ACC112 (cell line): ENCODE measurements around the gene AP3D1.

Experiments
- H2AFZ ChIP-seq: fragments of 200-600 bp; sonication (generic); one replicate; pipeline ENCODE4 v1.6.0; 2017; ENCODE audit warnings: antibody characterized with exemption, low read length; ENCODE audit not compliant: unreplicated experiment
- H3K27ac ChIP-seq: fragments of 200-600 bp; sonication (generic); 2 replicates; pipeline ENCODE4 v1.5.1; 2014; ENCODE audit warnings: low read depth, mild to moderate bottlenecking, antibody characterized with exemption, low read length, moderate library complexity
- H3K27me3 ChIP-seq: fragments of 200-600 bp; sonication (generic); 2 replicates; pipeline ENCODE4 v1.6.1; 2014; ENCODE audit warnings: mild to moderate bottlenecking, antibody characterized with exemption, low read length, moderate library complexity, mixed read lengths; ENCODE audit not compliant: insufficient read depth
- H3K36me3 ChIP-seq: fragments of 200-600 bp; sonication (generic); 2 replicates; pipeline ENCODE4 v1.6.1; 2016; ENCODE audit warnings: mild to moderate bottlenecking, antibody characterized with exemption, low read length, moderate library complexity, mixed read lengths; ENCODE audit not compliant: insufficient read depth
- H3K4me1 ChIP-seq: fragments of 200-600 bp; sonication (generic); one replicate; pipeline ENCODE4 v1.6.1; 2016; ENCODE audit warnings: low read length, mixed read lengths; ENCODE audit not compliant: insufficient read depth, unreplicated experiment, control insufficient read depth
- H3K4me3 ChIP-seq: fragments of 200-600 bp; sonication (generic); 2 replicates; pipeline ENCODE4 v1.5.1; 2014; ENCODE audit warnings: mild to moderate bottlenecking, low read depth, low read length
- H3K79me2 ChIP-seq: fragments of 200-600 bp; sonication (generic); one replicate; pipeline ENCODE4 v1.6.0; 2016; ENCODE audit warnings: low read length; ENCODE audit not compliant: control insufficient read depth, unreplicated experiment, insufficient read depth

Gene AP3D1

DNA sequence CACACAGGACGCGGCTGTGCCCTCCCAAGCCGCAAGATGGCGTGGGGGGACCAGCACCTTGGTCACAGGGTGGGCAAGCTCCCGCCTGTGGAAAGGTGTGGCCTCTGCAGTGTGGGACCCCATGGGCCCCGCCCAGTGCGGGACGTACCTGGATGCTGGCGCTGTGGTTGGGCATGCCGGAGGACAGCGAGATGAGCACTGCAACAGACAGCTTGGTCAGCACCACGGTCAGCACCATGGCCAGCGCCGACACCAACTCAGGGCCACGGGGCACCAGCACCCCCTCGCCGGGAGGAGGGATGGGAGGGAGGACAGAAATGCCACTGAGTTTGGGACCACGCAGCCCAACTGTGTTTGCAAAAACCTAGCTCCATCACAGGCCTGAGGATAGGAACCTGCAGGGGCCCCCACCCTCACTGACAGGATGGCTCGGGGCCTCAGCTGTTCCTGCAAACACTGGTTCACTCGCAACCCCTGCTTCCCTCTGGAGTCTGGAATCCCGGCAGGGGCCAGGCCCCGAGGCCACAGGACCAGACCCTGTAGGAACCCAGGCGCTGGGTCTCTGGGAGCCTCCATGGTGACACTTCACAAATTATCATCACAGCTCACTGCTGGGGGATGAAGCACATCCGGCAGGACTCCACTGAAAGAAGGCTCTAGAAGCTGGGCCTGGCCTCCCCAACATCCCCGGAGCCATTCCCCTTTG lies 27.5 kb downstream of the AP3D1 start:
- H3K27me3 ChIP-seq: no peaks in the 10 kb centered on the region
- peaks cover 3% of the 10 kb centered on the region for H3K79me2 ChIP-seq
- H3K27ac ChIP-seq: no peak overlapping the region
- no peak overlapping the region for H2AFZ ChIP-seq
- no peaks in the 10 kb centered on the region for H3K4me1 ChIP-seq
- no peak overlapping the region for H3K4me3 ChIP-seq
- H3K36me3 ChIP-seq: peaks cover 3% of the 10 kb centered on the region; the same call in 1 of the 2 replicates

DNA sequence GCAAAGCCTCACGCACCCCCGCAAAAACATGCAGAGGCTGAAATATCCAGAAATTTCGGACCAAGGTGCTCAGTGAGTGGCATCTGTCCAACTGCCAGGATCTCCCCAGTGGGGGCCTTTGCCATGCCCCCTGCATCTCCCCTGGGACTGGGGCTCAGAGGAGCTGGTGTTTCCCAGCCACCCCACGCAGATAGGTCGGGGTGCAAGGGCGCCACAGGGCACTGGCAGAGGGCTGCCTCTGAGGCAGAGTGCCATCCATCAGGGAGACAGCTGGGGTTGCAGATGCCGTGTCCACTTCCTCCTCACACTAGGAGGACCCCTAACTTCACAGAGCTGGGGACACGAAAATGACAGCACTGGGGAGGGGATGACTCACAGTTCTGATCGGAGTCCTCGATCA lies 28.4 kb downstream of the AP3D1 start:
- peaks cover 3% of the 10 kb centered on the region; the same call in 1 of the 2 replicates for H3K36me3 ChIP-seq
- no peaks in the 10 kb centered on the region for H3K4me1 ChIP-seq
- H3K27ac ChIP-seq: no peak overlapping the region

DNA sequence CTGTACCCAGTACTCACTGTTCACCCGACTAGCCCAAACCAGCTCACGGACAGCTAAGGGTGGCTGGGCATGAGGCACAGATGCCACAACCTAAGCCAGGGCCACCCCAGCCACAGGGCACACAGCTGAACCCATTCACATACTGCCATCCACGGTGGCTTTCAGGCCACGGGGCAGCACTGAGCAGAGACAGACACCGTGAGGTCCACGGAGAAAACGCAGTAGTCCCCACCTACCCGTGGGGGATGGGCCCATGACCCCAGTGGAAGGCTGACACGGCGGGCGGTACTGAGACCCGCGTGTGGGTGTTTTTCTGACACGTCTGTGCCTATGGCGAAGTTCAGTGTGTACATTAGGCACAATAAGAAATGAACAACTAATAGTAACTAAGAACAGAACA lies 29.1 kb downstream of the AP3D1 start:
- Histone ChIP-seq H3K4me1 (no peaks in the 10 kb centered on the region), H3K27ac (no peak overlapping the region), H3K79me2 (no peaks in the 10 kb centered on the region), H3K27me3 (no peaks in the 10 kb centered on the region), H2AFZ (no peak overlapping the region), H3K36me3 (peaks cover 3% of the 10 kb centered on the region; the same call in 1 of the 2 replicates), H3K4me3 (no peak overlapping the region)

More for the DNA sequence above, 28.4 kb downstream of the AP3D1 start:
- Histone ChIP-seq H2AFZ (no peak overlapping the region), H3K4me3 (no peak overlapping the region), H3K79me2 (peaks cover 3% of the 10 kb centered on the region), H3K27me3 (no peaks in the 10 kb centered on the region)

DNA sequence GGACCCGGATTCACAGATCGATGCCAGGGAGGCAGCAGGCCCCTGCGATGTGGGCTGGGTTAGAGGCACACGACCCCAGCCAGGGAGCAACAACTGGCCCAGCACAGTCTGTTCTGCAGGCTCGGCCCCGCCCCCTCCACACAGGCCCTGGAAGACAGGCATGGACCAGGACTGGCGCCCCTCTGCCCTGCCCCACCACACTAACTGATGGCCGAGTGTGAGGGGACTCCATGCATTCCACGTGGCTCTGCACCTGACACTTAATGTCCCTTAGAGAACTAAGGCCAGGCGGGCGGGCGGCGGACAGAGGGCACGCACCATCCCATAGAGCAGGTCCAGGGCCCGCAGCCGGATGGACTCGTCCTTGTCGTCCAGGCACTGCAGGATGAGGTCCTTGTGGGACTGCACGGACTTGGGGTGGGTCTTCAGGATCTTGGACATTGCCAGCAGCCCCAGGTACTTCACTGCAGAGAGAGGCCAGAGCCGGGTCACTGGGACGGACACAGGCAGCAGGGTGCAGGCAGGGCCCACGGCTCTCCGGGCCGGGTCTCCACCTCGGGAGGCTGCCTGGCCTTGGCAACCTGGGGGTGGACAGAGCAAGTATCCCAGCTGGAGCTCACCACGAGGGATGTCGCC lies 29.8 kb downstream of the AP3D1 start:
- H3K27me3 ChIP-seq: no peaks in the 10 kb centered on the region
- peaks cover 3% of the 10 kb centered on the region; the same call in 1 of the 2 replicates for H3K36me3 ChIP-seq

DNA sequence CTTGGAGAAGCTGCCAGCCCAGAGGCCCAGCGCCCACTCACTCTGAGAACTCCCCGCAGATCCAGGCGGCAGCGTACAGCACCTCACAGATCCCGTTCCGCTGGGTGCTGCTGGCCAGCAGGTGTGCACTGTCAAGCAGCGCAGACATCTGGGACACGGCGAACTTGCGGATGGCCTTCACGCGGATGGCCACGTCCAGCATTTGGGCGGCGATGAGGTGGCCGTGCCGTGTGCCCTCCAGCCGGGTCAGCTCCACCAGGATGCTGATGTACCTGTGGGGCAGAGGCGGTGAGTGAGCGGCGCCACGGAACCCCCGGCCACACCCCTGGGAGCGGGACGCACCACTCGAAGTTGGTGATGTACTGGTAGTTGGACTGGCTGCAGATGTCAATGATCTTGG lies 30.5 kb downstream of the AP3D1 start:
- no peak overlapping the region for H3K4me3 ChIP-seq
- no peaks in the 10 kb centered on the region for H3K4me1 ChIP-seq
- H3K27ac ChIP-seq: no peak overlapping the region
- no peaks in the 10 kb centered on the region for H3K27me3 ChIP-seq
- H2AFZ ChIP-seq: no peak overlapping the region
- no peaks in the 10 kb centered on the region for H3K79me2 ChIP-seq
- peaks cover 3% of the 10 kb centered on the region; the same call in 1 of the 2 replicates for H3K36me3 ChIP-seq

More for the DNA sequence above, 29.8 kb downstream of the AP3D1 start:
- Histone ChIP-seq H3K27ac (no peak overlapping the region), H3K79me2 (no peaks in the 10 kb centered on the region), H3K4me1 (no peaks in the 10 kb centered on the region), H2AFZ (no peak overlapping the region), H3K4me3 (no peak overlapping the region)

DNA sequence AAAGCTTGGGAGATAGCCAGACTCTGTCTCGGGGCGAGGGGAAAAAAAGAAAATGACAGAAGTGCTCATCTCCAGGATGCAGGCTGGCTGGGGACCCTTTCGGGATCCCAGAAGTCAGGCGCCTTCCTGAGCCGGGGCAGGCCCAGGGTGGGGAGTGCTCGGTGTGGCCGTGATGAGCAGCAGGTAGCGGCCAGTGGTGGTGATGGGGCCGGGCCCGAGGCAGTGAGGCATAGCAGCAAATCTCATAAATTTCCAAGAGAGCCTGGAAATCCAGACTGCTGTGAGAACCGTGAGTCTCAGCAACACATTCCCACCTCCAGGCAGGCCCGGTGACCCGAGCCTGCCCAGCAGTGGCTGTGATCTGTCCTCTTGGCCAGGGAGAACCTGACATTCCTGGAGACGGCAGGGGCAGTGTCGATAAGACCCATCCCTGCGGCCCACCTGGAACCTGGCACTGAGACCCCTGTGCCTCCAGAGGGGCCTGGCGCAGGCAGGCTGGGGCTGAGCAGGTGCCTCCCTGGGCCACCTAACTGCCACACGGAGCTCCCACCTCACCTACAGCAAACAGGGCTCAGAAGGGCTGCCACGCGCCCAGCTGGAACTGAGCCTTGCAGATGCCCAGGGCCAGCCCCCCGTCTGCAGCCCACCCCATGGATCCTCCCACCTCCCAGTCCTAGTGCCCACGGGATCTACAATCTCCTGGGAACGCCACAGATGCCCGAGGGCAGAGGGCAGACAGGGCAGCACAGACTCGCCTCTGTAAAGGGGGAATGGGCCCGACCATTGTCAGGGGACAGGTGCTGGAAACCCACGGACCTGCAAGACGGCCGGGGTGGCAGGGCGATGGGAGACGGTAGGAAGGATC lies 31.2 kb downstream of the AP3D1 start:
- H2AFZ ChIP-seq: no peak overlapping the region
- H3K27ac ChIP-seq: no peak overlapping the region
- peaks cover 3% of the 10 kb centered on the region; the same call in 1 of the 2 replicates for H3K36me3 ChIP-seq
- H3K27me3 ChIP-seq: no peaks in the 10 kb centered on the region
- no peaks in the 10 kb centered on the region for H3K79me2 ChIP-seq
- H3K4me3 ChIP-seq: no peak overlapping the region
- H3K4me1 ChIP-seq: no peaks in the 10 kb centered on the region

DNA sequence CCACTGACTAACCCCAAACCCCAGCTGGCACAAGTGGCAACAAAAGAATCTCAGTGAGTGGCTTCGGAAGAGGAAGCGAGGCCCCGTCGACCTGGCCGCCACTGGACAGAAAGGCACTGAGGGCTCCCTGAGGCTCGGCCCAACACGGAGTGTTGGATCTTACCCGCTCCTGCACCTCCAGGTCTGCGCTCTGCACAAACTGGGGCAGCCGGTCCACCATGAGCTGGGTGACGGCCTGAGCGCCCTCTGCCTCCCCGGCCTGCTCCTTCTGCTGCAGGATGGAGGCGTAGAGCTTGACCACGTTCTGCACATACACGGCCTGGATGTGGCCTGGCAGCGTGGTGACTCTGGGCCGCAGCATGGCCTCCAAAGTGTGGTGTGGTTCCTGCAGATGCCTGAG lies 32.9 kb downstream of the AP3D1 start:
- H3K36me3 ChIP-seq: peaks cover 3% of the 10 kb centered on the region; the same call in 1 of the 2 replicates
- H3K4me1 ChIP-seq: peaks cover 14% of the 10 kb centered on the region
- H3K27ac ChIP-seq: no peak overlapping the region
- H2AFZ ChIP-seq: no peak overlapping the region
- no peaks in the 10 kb centered on the region for H3K79me2 ChIP-seq
- no peak overlapping the region for H3K4me3 ChIP-seq
- no peaks in the 10 kb centered on the region for H3K27me3 ChIP-seq

DNA sequence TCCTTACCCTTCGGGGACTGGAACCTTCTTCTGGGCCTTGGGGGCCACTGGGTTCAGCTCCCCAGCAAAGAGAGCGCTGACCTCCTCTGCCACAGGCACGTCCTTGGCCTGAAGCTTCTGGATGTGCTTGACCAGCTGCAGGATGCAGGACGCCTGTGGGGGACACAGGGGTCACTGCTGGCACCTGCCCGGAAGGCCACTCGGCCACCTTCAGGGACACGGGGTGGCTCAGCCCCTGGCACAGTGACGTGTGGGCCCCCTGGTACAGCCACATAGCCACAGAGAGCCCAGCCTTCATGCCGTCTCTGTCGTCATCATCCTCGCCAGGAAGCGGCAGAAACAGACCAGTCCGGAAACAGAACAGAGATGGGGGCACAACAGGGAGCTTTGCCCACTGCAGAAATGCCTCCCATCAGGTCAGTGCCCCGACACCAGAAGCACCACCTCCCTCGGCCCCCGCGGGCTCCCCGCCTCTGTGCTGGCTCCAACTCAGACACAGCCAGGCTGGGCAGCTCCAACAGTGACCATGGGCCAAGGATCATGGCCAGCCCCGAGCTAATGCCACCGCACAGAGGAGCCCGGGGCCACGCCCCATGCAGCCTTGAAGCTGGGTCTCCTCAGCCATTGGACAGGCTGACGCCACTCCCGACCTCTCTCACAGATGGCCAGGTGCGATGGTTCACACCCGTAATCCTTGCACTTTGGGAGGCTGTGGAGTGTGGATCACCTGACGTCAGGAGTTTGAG lies 34.0 kb downstream of the AP3D1 start:
- Histone ChIP-seq H3K4me3 (no peak overlapping the region), H2AFZ (no peak overlapping the region), H3K27me3 (no peaks in the 10 kb centered on the region), H3K4me1 (peaks cover 15% of the 10 kb centered on the region), H3K36me3 (peaks cover 2% of the 10 kb centered on the region; the same call in 1 of the 2 replicates), H3K27ac (no peak overlapping the region), H3K79me2 (no peaks in the 10 kb centered on the region)

DNA sequence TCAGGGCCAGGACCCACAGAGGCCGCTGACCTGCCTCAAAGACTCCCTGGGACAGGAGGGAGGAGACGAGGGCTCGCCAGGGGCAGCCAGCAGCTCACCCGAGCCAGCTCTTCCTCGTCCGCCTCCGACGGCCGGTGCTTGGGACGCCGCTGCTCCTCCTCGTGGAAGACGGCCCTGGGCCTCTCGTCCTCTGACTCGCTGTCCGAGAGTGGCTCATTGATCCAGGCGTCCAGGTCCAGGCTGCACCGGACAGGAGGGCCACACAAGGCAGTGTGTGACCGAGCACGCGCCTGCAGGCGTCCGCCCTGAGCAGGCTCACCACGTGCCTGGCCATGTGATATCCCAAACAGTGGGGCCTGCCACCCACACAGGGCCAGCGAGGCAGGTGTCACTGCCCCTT lies 34.9 kb downstream of the AP3D1 start:
- Histone ChIP-seq H3K4me3 (no peak overlapping the region), H2AFZ (no peak overlapping the region), H3K36me3 (peaks cover 2% of the 10 kb centered on the region; the same call in 1 of the 2 replicates), H3K4me1 (peaks cover 15% of the 10 kb centered on the region), H3K27me3 (no peaks in the 10 kb centered on the region), H3K27ac (no peak overlapping the region), H3K79me2 (no peaks in the 10 kb centered on the region)

DNA sequence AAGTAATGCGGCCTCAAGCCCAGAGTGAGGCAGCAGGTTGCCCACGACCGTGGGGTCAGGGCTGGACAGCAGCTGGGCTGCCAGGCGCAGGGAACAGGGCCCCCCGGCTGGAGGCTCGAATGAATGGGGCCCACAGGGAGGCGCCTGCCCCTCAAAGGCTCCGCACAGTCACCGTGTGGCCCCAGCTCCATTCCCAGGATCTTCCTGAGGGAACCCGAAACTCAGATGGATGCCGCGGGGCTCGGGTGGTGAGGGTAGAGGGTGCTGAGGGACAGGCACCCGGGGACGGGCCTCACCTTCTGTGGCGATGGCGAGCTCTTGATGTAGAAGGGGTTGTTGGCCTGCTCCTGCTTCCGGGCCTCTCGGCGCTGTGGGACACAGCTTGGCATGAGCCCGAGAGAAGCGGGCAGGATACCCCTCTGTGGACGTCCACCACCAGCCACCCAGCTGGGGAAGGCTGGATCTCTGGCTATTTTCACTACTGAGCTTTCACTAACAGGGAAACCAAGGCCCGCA lies 35.4 kb downstream of the AP3D1 start:
- Histone ChIP-seq H3K4me3 (no peak overlapping the region), H3K27me3 (no peaks in the 10 kb centered on the region), H3K36me3 (peaks cover 2% of the 10 kb centered on the region; the same call in 1 of the 2 replicates), H3K27ac (no peak overlapping the region), H3K4me1 (peaks cover 15% of the 10 kb centered on the region), H2AFZ (no peak overlapping the region), H3K79me2 (no peaks in the 10 kb centered on the region)
